ENCODE results near the gene ASAP3. TPM values are rescaled to one million over a fixed set of nuclear protein-coding genes. Genes with fewer than 3 reads are reported as not detected.

Gene ASAP3
- total and polyA plus RNA-seq, 2 experiments from 2014 or later: 28.0 to 98.2 TPM

GRCh38 chr1:23449958-23450357 is 34.0 kb downstream of the ASAP3 start:
- Histone ChIP-seq H3F3A (replicated peaks; ENCODE audit: low read depth) (no peaks in the 10 kb centered on the region), H3K4me3 (no peak overlapping the region), H3K9me2 (ENCODE audit: insufficient read depth) (no peaks in the 10 kb centered on the region), H3K4me1 (ENCODE audit: insufficient read depth) (no peaks in the 10 kb centered on the region), H4K20me1 (replicated peaks; ENCODE audit: insufficient read depth) (peaks cover 11% of the 10 kb centered on the region), H3K4me2 (no peak overlapping the region), H2AFZ (no peak overlapping the region), H3K36me3 (ENCODE audit: insufficient read depth) (0 out of 2 replicates have a peak, but pooled peaks cover 4% of the 10 kb centered on the region), H3K27ac (ENCODE audit: low read depth) (no peak overlapping the region), H3K79me2 (replicated peaks; ENCODE audit: insufficient read depth) (no peaks in the 10 kb centered on the region), H3K27me3 (ENCODE audit: insufficient read depth) (no peaks in the 10 kb centered on the region)
- H3K27ac Mint-ChIP-seq: no peak overlapping the region
- ATAC-seq: no peak
- H3K36me3 Mint-ChIP-seq (ENCODE audit: low read depth): peaks cover 8% of the 10 kb centered on the region; the same call in 2 of the 3 replicates
- H3K9me3 Mint-ChIP-seq: no peaks in the 10 kb centered on the region
- no peak overlapping the region for H3K4me3 Mint-ChIP-seq
- H3K27me3 Mint-ChIP-seq (ENCODE audit: insufficient read depth, low read depth, poor library complexity): peaks cover 1% of the 10 kb centered on the region
- TF ChIP-seq CREB1 (CRISPR knock-in tag; IDR thresholded peaks at IDR 0.05; ENCODE audit: low read depth) (no peak), NANOG (IDR thresholded peaks at IDR 0.05; ENCODE audit: borderline replicate concordance) (no peak), EZH2phosphoT487 (IDR thresholded peaks at IDR 0.05; ENCODE audit: unreplicated experiment) (no peak), ZNF331 (CRISPR knock-in tag; IDR thresholded peaks at IDR 0.05; ENCODE audit: low read depth) (no peak), POLR2AphosphoS5 (IDR thresholded peaks at IDR 0.05; ENCODE audit: low read depth) (no peak), EZH2 (IDR thresholded peaks at IDR 0.05; ENCODE audit: low read depth, unreplicated experiment) (no peak), REST (IDR thresholded peaks at IDR 0.05; ENCODE audit: unreplicated experiment) (no peak)
- TF ChIP-seq, protein P1, sequence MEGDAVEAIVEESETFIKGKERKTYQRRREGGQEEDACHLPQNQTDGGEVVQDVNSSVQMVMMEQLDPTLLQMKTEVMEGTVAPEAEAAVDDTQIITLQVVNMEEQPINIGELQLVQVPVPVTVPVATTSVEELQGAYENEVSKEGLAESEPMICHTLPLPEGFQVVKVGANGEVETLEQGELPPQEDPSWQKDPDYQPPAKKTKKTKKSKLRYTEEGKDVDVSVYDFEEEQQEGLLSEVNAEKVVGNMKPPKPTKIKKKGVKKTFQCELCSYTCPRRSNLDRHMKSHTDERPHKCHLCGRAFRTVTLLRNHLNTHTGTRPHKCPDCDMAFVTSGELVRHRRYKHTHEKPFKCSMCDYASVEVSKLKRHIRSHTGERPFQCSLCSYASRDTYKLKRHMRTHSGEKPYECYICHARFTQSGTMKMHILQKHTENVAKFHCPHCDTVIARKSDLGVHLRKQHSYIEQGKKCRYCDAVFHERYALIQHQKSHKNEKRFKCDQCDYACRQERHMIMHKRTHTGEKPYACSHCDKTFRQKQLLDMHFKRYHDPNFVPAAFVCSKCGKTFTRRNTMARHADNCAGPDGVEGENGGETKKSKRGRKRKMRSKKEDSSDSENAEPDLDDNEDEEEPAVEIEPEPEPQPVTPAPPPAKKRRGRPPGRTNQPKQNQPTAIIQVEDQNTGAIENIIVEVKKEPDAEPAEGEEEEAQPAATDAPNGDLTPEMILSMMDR (conservative IDR thresholded peaks at IDR 0.05; ENCODE audit: low read depth in 2 of 2): no peak
- H3K4me1 Mint-ChIP-seq: no peaks in the 10 kb centered on the region
- DNase-seq (ENCODE audit: low spot score): no peak

DNA sequence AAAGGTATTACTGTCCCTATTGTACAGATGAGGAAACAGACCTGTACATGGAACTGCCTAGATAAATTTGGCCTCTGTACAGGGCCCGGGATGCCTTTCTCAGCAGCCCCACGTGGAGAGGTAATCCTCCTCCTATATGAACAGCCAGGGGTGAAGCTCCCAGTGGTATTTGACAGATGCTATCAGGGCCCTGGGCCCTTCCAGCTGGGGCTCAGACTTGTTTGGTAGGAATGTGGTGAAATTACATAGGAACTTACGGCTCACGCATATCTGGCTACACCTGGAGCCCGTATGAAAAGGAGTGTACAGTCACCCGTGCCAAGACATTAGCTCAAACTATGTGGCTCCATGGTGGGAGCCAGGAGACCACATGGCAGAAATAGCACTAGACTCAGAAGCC is 34.7 kb downstream of the ASAP3 start:
- Mint-ChIP-seq H3K27ac (no peak overlapping the region), H3K4me1 (no peaks in the 10 kb centered on the region), H3K36me3 (ENCODE audit: low read depth) (peaks cover 8% of the 10 kb centered on the region; the same call in 1 of the 3 replicates), H3K9me3 (no peaks in the 10 kb centered on the region), H3K27me3 (ENCODE audit: insufficient read depth, low read depth, poor library complexity) (peaks cover 1% of the 10 kb centered on the region), H3K4me3 (no peak overlapping the region)
- H2AFZ ChIP-seq: no peak overlapping the region
- H3F3A ChIP-seq (replicated peaks; ENCODE audit: low read depth): no peaks in the 10 kb centered on the region
- H3K79me2 ChIP-seq (replicated peaks; ENCODE audit: insufficient read depth): no peaks in the 10 kb centered on the region
- peaks cover 11% of the 10 kb centered on the region for H4K20me1 ChIP-seq (replicated peaks; ENCODE audit: insufficient read depth)
- no peak overlapping the region for H3K27ac ChIP-seq (ENCODE audit: low read depth)
- H3K4me2 ChIP-seq: no peak overlapping the region
- no peak overlapping the region for H3K4me3 ChIP-seq
- no peaks in the 10 kb centered on the region for H3K9me2 ChIP-seq (ENCODE audit: insufficient read depth)
- no peak for TF ChIP-seq ETS1 (IDR thresholded peaks at IDR 0.05)
- H3K36me3 ChIP-seq (ENCODE audit: insufficient read depth): no peaks in the 10 kb centered on the region
- DNase-seq (ENCODE audit: low spot score) (no peak), ATAC-seq (no peak)
- no peaks in the 10 kb centered on the region for H3K4me1 ChIP-seq (ENCODE audit: insufficient read depth)
- H3K27me3 ChIP-seq (ENCODE audit: insufficient read depth): no peaks in the 10 kb centered on the region
